MCF 10A (cell line): ENCODE measurements around the gene SOD2. TPM values are rescaled to one million over a fixed set of nuclear protein-coding genes. Genes with fewer than 3 reads are reported as not detected.

Source experiments
- BruUV-seq: library from RNA; stranded (reverse); fragments of 400-500 nt; replicated peaks from 2 replicates; lab custom pipeline; 2021; lab: Mats Ljungman, UMichigan
- CTCF ChIA-PET: fragments of 300-600 bp; sonication (Branson Sonifier 250); formaldehyde crosslinking; extraction: SDS; loops from one replicate; lab custom pipeline; 2021; ENCODE audit warnings: antibody characterized with exemption, inconsistent platforms; lab: Yijun Ruan, JAX
- POLR2A ChIA-PET: fragments of 300-600, 350-650 bp; sonication (Branson Sonifier 250); formaldehyde crosslinking; extraction: SDS; loops from one replicate; lab custom pipeline; 2020; ENCODE audit warnings: antibody characterized with exemption, inconsistent platforms; lab: Yijun Ruan, JAX
- DNase-seq: peaks from one replicate; pipeline ENCODE4 v3.0.0-alpha.2; 2018; ENCODE audit not compliant: unreplicated experiment
- H3K27ac Mint-ChIP-seq: one replicate; pipeline ENCODE4 v1.8.0; 2022; ENCODE audit warnings: mild to moderate bottlenecking, low read depth, mixed read lengths; ENCODE audit not compliant: unreplicated experiment
- H3K27me3 Mint-ChIP-seq: one replicate; pipeline ENCODE4 v1.8.0; 2022; ENCODE audit warnings: mixed read lengths; ENCODE audit not compliant: insufficient read depth, unreplicated experiment
- H3K36me3 Mint-ChIP-seq: one replicate; pipeline ENCODE4 v1.8.0; 2022; ENCODE audit warnings: mild to moderate bottlenecking, moderate library complexity, mixed read lengths; ENCODE audit not compliant: insufficient read depth, unreplicated experiment
- H3K4me1 Mint-ChIP-seq: one replicate; pipeline ENCODE4 v1.8.0; 2022; ENCODE audit warnings: mixed read lengths; ENCODE audit not compliant: insufficient read depth, unreplicated experiment
- H3K4me3 Mint-ChIP-seq: one replicate; pipeline ENCODE4 v1.8.0; 2022; ENCODE audit warnings: mild to moderate bottlenecking, moderate library complexity, mixed read lengths; ENCODE audit not compliant: unreplicated experiment
- H3K9me3 Mint-ChIP-seq: one replicate; pipeline ENCODE4 v1.8.0; 2022; ENCODE audit warnings: mixed read lengths; ENCODE audit not compliant: unreplicated experiment
- intact Hi-C: fragments of 100-400 bp; cut with micrococcal nuclease; formaldehyde crosslinking; loops from 2 replicates; pipeline ENCODE4 v1.14.1; 2022
- total RNA-seq: library from RNA; stranded (reverse); gene quantifications from 2 replicates; pipeline ENCODE4 v1.2.3, GENCODE V29; 2022
- TF ChIP-seq, protein P1 (sequence below): fragments of 200-600 bp; IDR thresholded peaks from one replicate; pipeline ENCODE4 v1.8.0; 2022; ENCODE audit warnings: antibody characterized with exemption, mild to moderate bottlenecking; ENCODE audit not compliant: unreplicated experiment

The SOD2 gene
- total RNA-seq, 1 experiment from 2014 or later: 600 TPM

- intact Hi-C loops: no loop called here
- TF ChIP-seq, protein P1, sequence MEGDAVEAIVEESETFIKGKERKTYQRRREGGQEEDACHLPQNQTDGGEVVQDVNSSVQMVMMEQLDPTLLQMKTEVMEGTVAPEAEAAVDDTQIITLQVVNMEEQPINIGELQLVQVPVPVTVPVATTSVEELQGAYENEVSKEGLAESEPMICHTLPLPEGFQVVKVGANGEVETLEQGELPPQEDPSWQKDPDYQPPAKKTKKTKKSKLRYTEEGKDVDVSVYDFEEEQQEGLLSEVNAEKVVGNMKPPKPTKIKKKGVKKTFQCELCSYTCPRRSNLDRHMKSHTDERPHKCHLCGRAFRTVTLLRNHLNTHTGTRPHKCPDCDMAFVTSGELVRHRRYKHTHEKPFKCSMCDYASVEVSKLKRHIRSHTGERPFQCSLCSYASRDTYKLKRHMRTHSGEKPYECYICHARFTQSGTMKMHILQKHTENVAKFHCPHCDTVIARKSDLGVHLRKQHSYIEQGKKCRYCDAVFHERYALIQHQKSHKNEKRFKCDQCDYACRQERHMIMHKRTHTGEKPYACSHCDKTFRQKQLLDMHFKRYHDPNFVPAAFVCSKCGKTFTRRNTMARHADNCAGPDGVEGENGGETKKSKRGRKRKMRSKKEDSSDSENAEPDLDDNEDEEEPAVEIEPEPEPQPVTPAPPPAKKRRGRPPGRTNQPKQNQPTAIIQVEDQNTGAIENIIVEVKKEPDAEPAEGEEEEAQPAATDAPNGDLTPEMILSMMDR: no peak
- H3K4me3 Mint-ChIP-seq: no peak overlapping the region
- ChIA-PET CTCF (interaction anchor here (0.6 to 4.0 kb wide), 4 partner anchors 13 to 610 kb away, joined by 4 to 27 read pairs (median 10); partner anchors contain the start of gene SOD2), POLR2A (interaction anchor here (3.1 to 18.8 kb wide), 4 partner anchors 8 to 71 kb away, joined by 10 to 877 read pairs (median 119); partner anchors contain the start of genes MRPL18, SOD2, TCP1 and WTAP)
- H3K27ac Mint-ChIP-seq: peak overlapping the region; percentile 51
- no peaks in the 10 kb centered on the region for H3K27me3 Mint-ChIP-seq
- BruUV-seq: no TSS peak
- H3K36me3 Mint-ChIP-seq: peaks cover 19% of the 10 kb centered on the region
- no peak for DNase-seq
- H3K9me3 Mint-ChIP-seq: no peaks in the 10 kb centered on the region
- peaks cover 50% of the 10 kb centered on the region for H3K4me1 Mint-ChIP-seq
Measured at GRCh38 chr6:159719287-159719686, 26.2 kb upstream of the SOD2 start.

GRCh38 chr6:159718634-159719033 is 25.6 kb upstream of the SOD2 start:
- intact Hi-C loops: no loop called here
- Mint-ChIP-seq H3K4me3 (no peak overlapping the region), H3K4me1 (peaks cover 50% of the 10 kb centered on the region), H3K27ac (peak overlapping the region; percentile 51), H3K36me3 (peaks cover 13% of the 10 kb centered on the region), H3K27me3 (no peaks in the 10 kb centered on the region), H3K9me3 (no peaks in the 10 kb centered on the region)
- no TSS peak for BruUV-seq
- no peak for DNase-seq
- CTCF ChIA-PET: interaction anchor here (0.6 to 4.0 kb wide), 3 partner anchors 18 to 611 kb away, joined by 3 to 27 read pairs (median 4); no protein-coding TSS in a partner anchor
- TF ChIP-seq, protein P1: no peak
- POLR2A ChIA-PET: interaction anchor here (0.7 to 18.8 kb wide), 6 partner anchors 9 to 71 kb away, joined by 3 to 877 read pairs (median 24); partner anchors contain the start of genes MRPL18, SOD2, TCP1 and WTAP

- H3K36me3 Mint-ChIP-seq: peaks cover 5% of the 10 kb centered on the region
- POLR2A ChIA-PET: interaction anchor here (0.7 to 18.8 kb wide), 15 partner anchors 11 to 1072 kb away, joined by 3 to 877 read pairs (median 4); partner anchors contain the start of genes DYNLT1, MRPL18, SOD2 and TCP1
- TF ChIP-seq, protein P1: no peak
- H3K27ac Mint-ChIP-seq: no peak overlapping the region
- H3K9me3 Mint-ChIP-seq: no peaks in the 10 kb centered on the region
- intact Hi-C loops: no loop called here
- H3K4me1 Mint-ChIP-seq: peaks cover 38% of the 10 kb centered on the region
- no peaks in the 10 kb centered on the region for H3K27me3 Mint-ChIP-seq
- DNase-seq: peak; percentile 97
- CTCF ChIA-PET: interaction anchor here (0.6 to 1.7 kb wide), 10 partner anchors 10 to 533 kb away, joined by 3 to 12 read pairs (median 4); no protein-coding TSS in a partner anchor
- TSS peak; percentile 80 for BruUV-seq
- peak overlapping the region; percentile 67 for H3K4me3 Mint-ChIP-seq
Measured at GRCh38 chr6:159716247-159717096, 23.4 kb upstream of the SOD2 start.

GRCh38 chr6:159715605-159716004 is 22.6 kb upstream of the SOD2 start:
- DNase-seq: no peak
- TF ChIP-seq, protein P1: no peak
- Mint-ChIP-seq H3K27me3 (no peaks in the 10 kb centered on the region), H3K9me3 (no peaks in the 10 kb centered on the region), H3K36me3 (peaks cover 5% of the 10 kb centered on the region), H3K4me1 (peaks cover 38% of the 10 kb centered on the region), H3K27ac (no peak overlapping the region), H3K4me3 (peak overlapping the region; percentile 67)
- ChIA-PET CTCF (interaction anchor here (0.9 to 1.2 kb wide), 3 partner anchors 13 to 25 kb away, joined by 3 to 4 read pairs (median 3); no protein-coding TSS in a partner anchor), POLR2A (interaction anchor here (0.6 to 18.8 kb wide), 7 partner anchors 9 to 80 kb away, joined by 3 to 877 read pairs (median 4); partner anchors contain the start of genes MRPL18, SOD2, TCP1 and WTAP)
- intact Hi-C loops: no loop called here
- BruUV-seq: no TSS peak
